GM18858 (cell line): ENCODE data around the gene RDH13.
"Not testable (repeated sequence)": the region's sequence is repeated elsewhere in the genome, so short reads cannot be mapped to it uniquely, and the experiment has no call there.

Experiments
- ATAC-seq: cut with Tn5 transposase; IDR thresholded peaks from one replicate; pipeline ENCODE4 v1.9.1; 2021; ENCODE audit not compliant: unreplicated experiment

Gene RDH13

GRCh38 chr19:55079400-55080038 is 16.6 kb upstream of the RDH13 start:
- ATAC-seq, result no peak

GRCh38 chr19:55078996-55079395 is 16.0 kb upstream of the RDH13 start:
- no peak for ATAC-seq

GRCh38 chr19:55077106-55077505 is 14.2 kb upstream of the RDH13 start:
- no peak for ATAC-seq

DNA sequence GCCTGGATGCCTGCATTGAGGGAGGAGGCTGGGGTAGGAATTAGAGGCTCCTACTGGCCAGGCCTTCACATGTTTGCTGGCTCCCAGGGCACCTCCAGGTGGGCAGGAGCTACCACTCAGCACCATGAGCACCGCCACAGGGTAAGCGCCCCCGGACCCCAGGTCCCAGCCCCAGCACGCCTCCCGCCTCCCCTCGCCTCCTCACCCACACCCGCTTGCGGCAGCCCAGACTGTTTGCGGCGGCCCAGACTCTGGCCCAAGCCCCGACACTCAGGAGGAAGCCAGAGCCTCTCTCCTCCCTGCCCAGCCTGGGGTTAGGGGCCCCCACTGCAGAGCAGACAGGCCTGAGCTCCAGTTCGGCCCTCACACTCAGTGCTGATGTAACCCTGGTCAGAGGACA is 13.4 kb upstream of the RDH13 start:
- ATAC-seq, result no peak

- ATAC-seq, result no peak
Observed at GRCh38 chr19:55075371-55075998, 12.5 kb upstream of the RDH13 start, which contains the start of gene EPS8L1. Gene EPS8L1 (plus strand): TSS chr19:55075869. CDS start chr19:55076445, 576 bp downstream.

DNA sequence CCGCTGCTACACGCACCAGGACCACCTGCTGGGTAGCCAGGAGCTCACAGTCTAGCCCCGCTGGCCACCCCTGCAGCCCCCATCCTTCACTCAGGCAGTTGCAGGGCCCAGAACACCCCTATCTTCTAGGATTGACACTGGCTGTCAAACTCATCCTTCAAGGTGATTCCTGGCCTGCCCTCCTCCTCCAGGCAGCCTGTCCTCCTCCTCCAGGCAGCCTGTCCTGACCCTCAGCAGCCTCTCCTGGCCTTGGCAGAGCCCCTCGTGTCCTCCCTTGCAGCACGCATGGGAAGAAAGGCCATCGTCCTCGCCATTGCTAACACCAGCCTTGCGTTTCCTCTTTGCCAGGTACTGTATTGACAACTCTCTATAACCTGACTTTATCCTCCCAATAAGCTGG is 9.0 kb upstream of the RDH13 start:
- ATAC-seq, result no peak

GRCh38 chr19:55071129-55071502 is 8.2 kb upstream of the RDH13 start:
- no peak for ATAC-seq

DNA sequence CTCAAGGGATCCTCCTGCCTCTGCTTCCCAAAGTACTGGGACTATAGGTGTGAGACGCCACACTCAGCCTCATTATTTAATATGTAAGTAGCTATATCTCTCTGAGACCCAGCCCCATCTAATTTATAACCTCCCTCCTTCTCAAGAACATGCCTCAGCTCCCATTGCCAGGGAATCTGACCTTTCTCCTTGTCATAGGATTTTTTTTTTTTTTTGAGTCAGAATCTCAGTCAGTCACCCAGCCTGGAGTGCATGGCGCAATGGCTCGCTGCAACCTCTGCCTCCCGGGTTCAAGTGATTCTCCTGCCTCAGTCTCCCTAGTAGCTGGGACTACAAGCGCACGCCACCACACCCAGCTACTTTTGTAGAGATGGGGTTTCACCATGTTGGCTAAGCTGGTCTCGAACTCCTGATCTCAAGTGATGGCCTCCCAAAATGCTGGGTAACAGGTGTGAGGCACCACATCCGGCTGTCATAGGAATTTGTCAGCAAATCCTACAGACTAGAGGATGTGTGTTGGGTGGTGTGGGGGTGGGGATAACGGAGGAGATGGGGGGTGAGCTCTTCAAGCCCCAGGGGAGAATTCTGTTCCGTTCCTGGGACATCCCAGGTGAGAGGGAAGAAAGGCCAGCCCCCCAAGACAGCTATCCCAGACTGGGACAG is 7.6 kb upstream of the RDH13 start:
- ATAC-seq, result no peak

- ATAC-seq, result no peak
Observed at GRCh38 chr19:55069865-55070197, 6.9 kb upstream of the RDH13 start.

DNA sequence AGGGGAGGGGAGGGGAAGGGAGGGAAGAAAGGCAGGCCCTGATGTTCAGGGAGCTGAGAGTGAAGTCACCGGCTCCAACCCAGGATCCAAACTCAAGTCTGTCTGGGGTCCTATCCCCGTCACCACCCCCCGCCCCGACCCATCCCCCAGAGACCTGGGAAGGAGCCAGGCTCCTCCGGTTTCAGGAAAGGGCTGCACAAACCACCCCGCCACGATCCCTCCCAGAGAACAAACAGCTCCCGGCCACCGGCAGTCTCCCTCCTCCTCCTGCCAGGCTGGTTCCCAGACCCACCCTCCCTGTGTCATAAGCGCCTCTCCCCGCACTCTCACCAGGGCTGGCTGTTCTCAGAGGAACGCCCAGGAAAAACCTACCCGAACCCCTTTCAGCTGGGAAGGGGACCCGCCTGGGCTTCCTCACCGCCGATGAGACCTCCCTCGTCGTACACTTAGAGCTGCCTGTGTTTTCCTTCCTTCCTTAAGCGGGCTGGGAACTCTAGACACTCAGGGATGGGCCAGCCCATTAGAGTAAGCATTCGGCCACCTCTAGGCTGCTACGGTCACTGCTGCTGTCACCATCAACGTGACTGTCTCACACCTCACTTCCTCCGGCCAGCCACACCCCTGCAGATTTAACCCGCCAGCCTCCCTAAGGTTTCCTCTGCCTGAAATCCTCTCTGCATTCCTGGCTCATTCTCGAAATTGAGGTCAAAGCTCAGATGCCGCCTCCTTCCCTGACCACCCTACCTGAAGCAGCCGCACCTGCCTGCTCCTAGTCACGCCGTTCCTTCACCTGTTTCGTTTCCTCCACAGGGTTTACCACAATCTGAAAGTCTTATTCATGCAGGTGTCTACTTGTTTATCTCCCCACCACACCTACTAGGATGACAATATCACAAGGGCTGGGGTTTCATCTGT is 6.3 kb upstream of the RDH13 start:
- ATAC-seq, result no peak

DNA sequence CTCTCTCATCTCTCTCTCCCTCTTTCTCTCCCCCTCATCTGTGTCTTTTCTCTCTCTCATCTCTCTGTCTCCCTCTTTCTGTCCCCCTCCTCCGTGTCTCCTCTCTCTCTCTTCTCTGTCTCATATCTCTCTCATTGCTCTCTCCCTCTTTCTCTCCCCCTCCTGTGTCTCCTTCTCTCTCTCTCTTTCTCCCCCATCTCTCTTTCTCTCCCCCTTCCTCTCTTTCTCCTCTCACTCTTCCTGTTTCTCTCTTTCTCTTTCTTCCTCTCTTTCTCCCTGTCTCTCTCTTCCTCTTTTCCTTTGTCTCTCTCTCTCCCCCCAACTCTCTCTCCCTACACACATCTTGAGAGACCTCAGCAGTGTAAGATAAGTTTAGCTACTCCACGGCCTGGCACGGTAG is 4.9 kb upstream of the RDH13 start:
- ATAC-seq, result no peak

- no peak for ATAC-seq
Observed at GRCh38 chr19:55066107-55066709, 3.3 kb upstream of the RDH13 start.

DNA sequence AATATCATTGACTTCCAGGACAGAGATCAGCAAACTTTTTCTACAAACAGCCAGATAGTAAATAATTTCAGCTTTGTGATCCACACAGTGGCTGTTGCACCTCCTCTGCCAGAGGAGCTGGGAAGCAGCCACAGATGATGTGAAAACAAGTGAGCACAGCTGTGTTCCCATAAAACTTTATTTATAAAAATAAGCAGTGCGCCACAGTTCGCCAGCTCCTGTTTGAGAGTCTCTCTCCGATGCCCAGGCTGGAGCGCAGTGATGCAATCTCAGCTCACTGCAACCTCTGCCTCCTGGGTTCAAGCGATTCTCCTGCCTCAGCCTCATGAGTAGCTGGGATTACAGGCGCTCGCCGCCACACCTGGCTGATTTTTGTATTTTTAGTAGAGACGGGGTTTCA is 2.6 kb upstream of the RDH13 start:
- not testable (repeated sequence) for ATAC-seq

- ATAC-seq, result no peak
Observed at GRCh38 chr19:55063492-55063843, 520 bp upstream of the RDH13 start.

GRCh38 chr19:55060287-55060686 is 2.7 kb downstream of the RDH13 start:
- not testable (repeated sequence) for ATAC-seq

DNA sequence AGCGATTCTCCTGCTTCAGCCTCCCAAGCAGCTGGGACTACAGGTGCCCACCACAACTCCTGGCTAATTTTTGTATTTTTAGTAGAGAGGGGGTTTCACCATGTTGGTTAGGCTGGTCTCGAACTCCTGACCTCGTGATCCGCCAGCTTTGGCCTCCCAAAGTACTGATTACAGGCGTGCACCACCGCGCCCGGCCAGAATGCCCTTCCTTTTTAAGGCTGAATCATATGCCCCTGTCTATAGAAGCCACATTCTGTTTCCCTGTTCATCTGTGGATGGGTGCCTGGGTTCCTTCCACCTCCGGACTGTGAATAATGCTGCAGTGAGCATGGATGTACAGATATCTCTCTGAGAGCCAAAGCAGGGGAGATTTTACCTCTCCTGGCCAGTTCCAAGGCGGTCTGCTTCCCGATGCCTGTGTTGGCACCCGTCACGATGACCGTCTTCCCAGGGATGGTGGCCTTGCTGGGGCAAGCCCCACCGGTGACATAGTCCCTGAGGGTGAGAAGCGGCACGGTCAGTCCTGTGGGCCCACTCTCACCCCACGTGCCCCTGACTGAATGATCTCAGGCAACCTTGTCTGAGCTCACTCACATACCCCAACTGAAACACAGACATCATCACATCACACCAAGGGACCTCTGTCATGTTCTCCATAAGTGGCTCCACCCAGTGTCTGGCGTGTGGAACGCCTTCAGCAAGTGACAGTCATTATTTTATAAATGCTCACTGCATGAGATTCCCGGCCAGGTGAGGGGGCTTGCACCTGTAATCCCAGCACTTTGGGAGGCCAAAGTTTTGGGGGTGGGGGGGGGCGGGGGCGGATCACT is 4.0 kb downstream of the RDH13 start:
- ATAC-seq, result no peak

GRCh38 chr19:55056827-55057226 is 6.1 kb downstream of the RDH13 start:
- no peak for ATAC-seq

DNA sequence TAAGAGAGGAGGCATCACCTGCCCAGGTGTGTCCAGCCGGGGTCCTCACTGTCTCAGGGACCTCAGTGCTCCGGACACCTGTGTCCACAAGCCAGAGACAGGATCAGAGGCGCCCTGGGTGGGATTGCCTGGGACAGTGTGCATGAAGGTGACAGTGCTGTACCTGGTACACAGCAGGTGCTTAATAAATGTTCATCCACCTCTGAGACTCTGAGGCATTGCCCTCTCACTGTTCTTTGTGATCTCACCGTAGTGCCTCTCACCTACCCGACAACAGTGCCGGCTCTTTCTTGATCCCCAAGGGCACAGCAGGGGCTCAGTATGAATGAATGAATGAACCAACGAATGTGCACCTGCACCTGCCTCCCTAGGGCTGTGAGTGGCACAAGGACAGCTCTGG is 9.2 kb downstream of the RDH13 start:
- ATAC-seq, result no peak

DNA sequence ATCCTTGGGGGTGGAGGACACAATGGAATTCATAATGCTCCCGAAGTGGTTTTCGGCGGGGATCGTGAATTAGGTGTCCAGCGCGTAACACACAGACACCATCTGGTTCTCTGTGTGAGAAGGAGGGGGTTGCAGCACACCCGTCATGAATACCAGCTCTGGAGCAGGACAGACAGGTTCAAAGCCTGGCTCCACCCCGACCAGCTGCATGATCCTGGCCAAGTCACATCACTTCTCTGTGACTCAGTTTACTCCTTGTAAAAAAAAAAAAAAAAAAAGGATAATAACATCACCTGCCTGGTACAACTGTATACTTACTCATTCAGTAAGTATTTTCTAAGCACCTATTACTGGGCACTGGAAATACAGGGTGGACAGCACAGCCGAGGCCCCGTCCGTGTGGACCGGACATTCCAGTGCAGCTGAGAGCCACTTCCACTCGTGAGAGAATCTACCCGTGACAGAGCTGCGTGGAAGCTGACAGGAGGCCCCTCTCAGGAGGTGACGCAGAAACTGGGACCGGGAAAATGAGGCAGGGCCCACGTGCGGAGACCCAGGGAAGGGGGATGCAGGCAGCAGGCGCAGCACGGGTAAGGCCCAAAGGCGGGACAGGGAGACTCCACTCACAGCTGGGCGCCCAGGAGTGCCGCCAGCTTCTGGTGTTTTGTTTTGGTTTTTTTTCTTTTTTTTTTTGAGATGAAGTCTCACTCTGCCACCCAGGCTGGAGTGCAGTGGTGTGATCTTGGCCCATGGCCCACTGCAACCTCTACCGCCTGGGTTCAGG is 12.0 kb downstream of the RDH13 start:
- no peak for ATAC-seq

DNA sequence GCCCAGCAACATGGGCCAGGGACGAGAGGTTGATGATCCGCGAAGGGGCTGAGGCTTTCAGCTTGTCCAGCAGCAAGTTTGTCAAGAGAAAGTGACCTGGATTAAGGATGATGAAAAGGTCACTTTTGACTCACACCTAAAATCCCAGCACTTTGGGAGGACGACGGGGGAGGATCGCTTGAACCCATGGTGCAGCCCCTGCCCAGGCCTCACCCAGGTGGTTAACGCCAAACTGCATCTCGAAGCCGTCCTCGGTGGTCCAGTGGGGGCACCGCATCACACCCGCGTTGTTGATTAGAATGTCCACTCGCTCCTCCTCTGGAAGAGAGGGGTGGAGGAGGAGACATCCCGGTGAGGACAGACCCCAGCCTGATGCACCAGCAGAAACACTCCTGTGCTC is 14.5 kb downstream of the RDH13 start:
- no peak for ATAC-seq
